ENCODE results near the gene EPS8. TPM values are rescaled to one million over a fixed set of nuclear protein-coding genes. Genes with fewer than 3 reads are reported as not detected.

The EPS8 gene
- polyA plus RNA-seq, 1 experiment, result 69.9 TPM

GRCh38 chr12:15776532-15776931 is 12.7 kb downstream of the EPS8 start:
- no peak for DNase-seq (ENCODE audit: low read depth, low spot score)
- H3K9me3 ChIP-seq (ENCODE audit: control insufficient read depth, insufficient read depth, low read length), result no peaks in the 10 kb centered on the region
- POLR2A ChIA-PET, result no interaction called here
- H3K27me3 ChIP-seq (ENCODE audit: control insufficient read depth, insufficient read depth, low read length), result no peaks in the 10 kb centered on the region
- no peak overlapping the region for H3K4me3 ChIP-seq (ENCODE audit: low read depth, low read length)
- H3K27ac ChIP-seq (ENCODE audit: low read depth, low read length), result no peak overlapping the region
- TF ChIP-seq CTCF (IDR thresholded peaks at IDR 0.05; ENCODE audit: low read depth, low read length), result no peak
- CTCF ChIA-PET, result no interaction called here

- no peak for TF ChIP-seq CTCF (IDR thresholded peaks at IDR 0.05; ENCODE audit: low read depth, low read length)
- Histone ChIP-seq H3K4me3 (ENCODE audit: low read depth, low read length) (no peak overlapping the region), H3K9me3 (ENCODE audit: control insufficient read depth, insufficient read depth, low read length) (no peaks in the 10 kb centered on the region), H3K27me3 (ENCODE audit: control insufficient read depth, insufficient read depth, low read length) (no peaks in the 10 kb centered on the region), H3K27ac (ENCODE audit: low read depth, low read length) (no peak overlapping the region)
- ChIA-PET CTCF (no interaction called here), POLR2A (no interaction called here)
- DNase-seq (ENCODE audit: low read depth, low spot score), result no peak
Measured at GRCh38 chr12:15774819-15775218, 14.4 kb downstream of the EPS8 start.

GRCh38 chr12:15772405-15773018 is 16.7 kb downstream of the EPS8 start:
- ChIA-PET CTCF (interaction anchor here (1.1 to 1.8 kb wide), 2 partner anchors 12 to 83 kb away, joined by 3 to 6 read pairs; no protein-coding TSS in a partner anchor), POLR2A (no interaction called here)
- DNase-seq (ENCODE audit: low read depth, low spot score), result no peak

GRCh38 chr12:15770581-15770980 is 18.6 kb downstream of the EPS8 start:
- CTCF ChIA-PET, result interaction anchor here (0.7 to 1.2 kb wide), 3 partner anchors 19 to 1297 kb away, joined by 3 to 4 read pairs (median 3); no protein-coding TSS in a partner anchor
- no peak for DNase-seq (ENCODE audit: low read depth, low spot score)
- POLR2A ChIA-PET, result interaction anchor here (0.7 kb wide), 1 partner anchor 19 kb away, joined by 3 read pairs; the partner anchor contains the start of gene EPS8
- TF ChIP-seq CTCF (IDR thresholded peaks at IDR 0.05; ENCODE audit: low read depth, low read length), result no peak
- Histone ChIP-seq H3K27me3 (ENCODE audit: control insufficient read depth, insufficient read depth, low read length) (no peaks in the 10 kb centered on the region), H3K4me3 (ENCODE audit: low read depth, low read length) (no peak overlapping the region), H3K27ac (ENCODE audit: low read depth, low read length) (no peak overlapping the region), H3K9me3 (ENCODE audit: control insufficient read depth, insufficient read depth, low read length) (no peaks in the 10 kb centered on the region)

More at GRCh38 chr12:15772405-15773018, 16.7 kb downstream of the EPS8 start:
- no peak overlapping the region for H3K4me3 ChIP-seq (ENCODE audit: low read depth, low read length)
- no peaks in the 10 kb centered on the region for H3K9me3 ChIP-seq (ENCODE audit: control insufficient read depth, insufficient read depth, low read length)
- no peaks in the 10 kb centered on the region for H3K27me3 ChIP-seq (ENCODE audit: control insufficient read depth, insufficient read depth, low read length)
- TF ChIP-seq CTCF (IDR thresholded peaks at IDR 0.05; ENCODE audit: low read depth, low read length), result peak; percentile 25; the same call in 1 of the 2 replicates
- no peak overlapping the region for H3K27ac ChIP-seq (ENCODE audit: low read depth, low read length)

GRCh38 chr12:15770021-15770420 is 19.2 kb downstream of the EPS8 start:
- Histone ChIP-seq H3K4me3 (ENCODE audit: low read depth, low read length) (no peak overlapping the region), H3K27me3 (ENCODE audit: control insufficient read depth, insufficient read depth, low read length) (no peaks in the 10 kb centered on the region), H3K27ac (ENCODE audit: low read depth, low read length) (no peak overlapping the region), H3K9me3 (ENCODE audit: control insufficient read depth, insufficient read depth, low read length) (no peaks in the 10 kb centered on the region)
- no peak for DNase-seq (ENCODE audit: low read depth, low spot score)
- ChIA-PET CTCF (interaction anchor here (0.6 to 1.2 kb wide), 4 partner anchors 18 to 1297 kb away, joined by 3 to 4 read pairs (median 3); no protein-coding TSS in a partner anchor), POLR2A (interaction anchor here (0.7 kb wide), 1 partner anchor 19 kb away, joined by 3 read pairs; the partner anchor contains the start of gene EPS8)
- TF ChIP-seq CTCF (IDR thresholded peaks at IDR 0.05; ENCODE audit: low read depth, low read length), result no peak
